ENCODE measurements around the gene DUS3L. TPM values are rescaled to one million over a fixed set of nuclear protein-coding genes. Genes with fewer than 3 reads are reported as not detected.

Gene DUS3L
- total and polyA plus RNA-seq, 2 of the 8 experiments (the other 6 are each of a cell fraction or from before 2014, with no cell fraction given): 37.6 to 39.1 TPM

- Histone ChIP-seq H3K9ac (replicated peaks in 1 of 4; ENCODE audit: extremely low read depth in 1 of 4, low read depth in 3 of 4, low read length in 3 of 4) (no peak overlapping the region), H4K8ac (ENCODE audit: extremely low read depth, insufficient read depth, low read length) (peak overlapping the region; percentile 68; the same call in 1 of the 2 replicates), H3K4me2 (ENCODE audit: insufficient read depth in 1 of 2, low read depth in 2 of 2, low read length in 2 of 2) (no peak overlapping the region), H3K9me3 (ENCODE audit: insufficient read depth in 2 of 2, low read depth in 1 of 2, low read length in 1 of 2) (no peaks in the 10 kb centered on the region), H4K91ac (replicated peaks; ENCODE audit: insufficient read length, low read length) (no peak overlapping the region), H3K27me3 (replicated peaks in 1 of 4; ENCODE audit: control insufficient read depth in 3 of 4, extremely low read depth in 1 of 4, insufficient read depth in 3 of 4, low read length in 3 of 4) (peaks cover under 1 to 9% (median 5%) of the 10 kb centered on the region in 4 experiments; a peak in 6 of 7 replicates), H3K18ac (ENCODE audit: extremely low read depth, low read length) (no peak overlapping the region), H4K20me1 (replicated peaks in 1 of 2; ENCODE audit: control insufficient read depth in 1 of 2, insufficient read depth in 2 of 2, low read length in 2 of 2) (peaks cover 0 to 3% of the 10 kb centered on the region in 2 experiments), H3K23ac (ENCODE audit: insufficient read length) (no peak overlapping the region), H3K79me2 (ENCODE audit: control insufficient read depth in 1 of 2, insufficient read depth in 2 of 2, low read length in 2 of 2) (no peaks in the 10 kb centered on the region), H2BK120ac (replicated peaks; ENCODE audit: low read depth, low read length) (no peak overlapping the region), H2BK5ac (ENCODE audit: low read depth, low read length) (no peak overlapping the region), H3K4me3 (ENCODE audit: extremely low read depth in 1 of 4, insufficient read depth in 2 of 4, low read depth in 3 of 4, low read length in 4 of 4) (no peak overlapping the region), H2AK5ac (ENCODE audit: low read depth, low read length) (no peak overlapping the region), H2BK15ac (ENCODE audit: low read length) (no peak overlapping the region), H2BK12ac (ENCODE audit: low read depth, low read length) (no peak overlapping the region), H2AFZ (ENCODE audit: low read length) (no peak overlapping the region), H4K5ac (ENCODE audit: insufficient read length, low read depth, low read length) (no peak overlapping the region), H3K14ac (ENCODE audit: insufficient read length) (no peak overlapping the region), H3K4ac (replicated peaks; ENCODE audit: insufficient read length, low read depth, low read length) (no peak overlapping the region), H3K56ac (replicated peaks; ENCODE audit: insufficient read length, low read depth, low read length) (no peak overlapping the region), H3K4me1 (replicated peaks in 1 of 4; ENCODE audit: control insufficient read depth in 3 of 4, insufficient read depth in 4 of 4, low read length in 3 of 4) (peaks cover 0 to 9% (median 3%) of the 10 kb centered on the region in 4 experiments; a peak in 3 of 7 replicates), H3K27ac (ENCODE audit: low read depth, low read length) (no peak overlapping the region), H3K36me3 (ENCODE audit: control insufficient read depth in 2 of 4, insufficient read depth in 4 of 4, low read length in 3 of 4) (no peaks in the 10 kb centered on the region), H3K23me2 (ENCODE audit: low read depth, low read length) (peaks cover 3% of the 10 kb centered on the region), H2BK20ac (ENCODE audit: low read length) (no peak overlapping the region), H3K79me1 (ENCODE audit: low read depth, low read length) (no peaks in the 10 kb centered on the region)
- CTCF ChIA-PET (ENCODE audit: partially characterized antibody): interaction anchor here (0.7 to 1.8 kb wide), 4 partner anchors 77 to 224 kb away, joined by 3 to 4 read pairs (median 3); partner anchors contain the start of gene CATSPERD
- 93% methylated on average over 8 of the region's 8 CpGs; no CpG with 5 or more reads in 1 of the 2 experiments for WGBS, 2 experiments (ENCODE audit: extremely low coverage in 1 of 2, insufficient coverage in 1 of 2, insufficient read length in 1 of 2, insufficient replicate concordance in 2 of 2, low coverage in 1 of 2, low lambda C conversion rate in 2 of 2, missing lambda C conversion rate in 1 of 2)
- TF ChIP-seq KDM1A (IDR thresholded peaks at IDR 0.05; ENCODE audit: borderline replicate concordance, low read length) (no peak), TAF1 (IDR thresholded peaks at IDR 0.05; ENCODE audit: low read depth, low read length) (no peak), RXRA (IDR thresholded peaks at IDR 0.05; ENCODE audit: insufficient read depth, low read depth, low read length) (no peak), ZNF274 (IDR thresholded peaks at IDR 0.05; ENCODE audit: borderline replicate concordance, extremely low read depth, low read length) (no peak), TAF7 (optimal IDR thresholded peaks at IDR 0.05; ENCODE audit: borderline replicate concordance, low read depth, low read length) (no peak), EP300 (IDR thresholded peaks at IDR 0.05; ENCODE audit: borderline replicate concordance in 1 of 2, low read depth in 2 of 2, low read length in 2 of 2) (no peak), GTF2F1 (IDR thresholded peaks at IDR 0.05; ENCODE audit: borderline replicate concordance, low read depth, low read length) (no peak), JUND (IDR thresholded peaks at IDR 0.05; ENCODE audit: low read length) (no peak)
- DNase-seq (ENCODE audit: low read depth in 1 of 2, low spot score in 2 of 2): no peak
- no peak for FAIRE-seq
- POLR2A ChIA-PET (ENCODE audit: partially characterized antibody): interaction anchor here (1.2 to 1.6 kb wide), 5 partner anchors 17 to 110 kb away, joined by 3 to 9 read pairs (median 5); partner anchors contain the start of gene RPL36
Measured at GRCh38 chr19:5798244-5798643, 7.3 kb upstream of the DUS3L start.
